ENCODE results near the gene P2RY8. TPM values are rescaled to one million over a fixed set of nuclear protein-coding genes. Genes with fewer than 3 reads are reported as not detected.

Gene P2RY8
- total and polyA plus RNA-seq, 10 of the 15 experiments (the other 5 are each of a cell fraction or from before 2014, with no cell fraction given) = 2.0 to 64.4 (median 36.5) TPM

- Histone ChIP-seq H3K9ac (ENCODE audit: control insufficient read depth, insufficient read depth, low read length) (peak overlapping the region; percentile 52; the same call in 1 of the 2 replicates), H4K20me1 (ENCODE audit: control insufficient read depth, insufficient read depth) (no peaks in the 10 kb centered on the region), H3K4me1 (ENCODE audit: control insufficient read depth, insufficient read depth, low read length) (peaks cover 43% of the 10 kb centered on the region), H3K9me3 (replicated peaks; ENCODE audit: control insufficient read depth, insufficient read depth, low read length) (no peaks in the 10 kb centered on the region; the same call in 2 of the 3 replicates), H3K36me3 (ENCODE audit: control insufficient read depth in 2 of 2, insufficient read depth in 2 of 2, low read length in 1 of 2) (peaks cover 22 to 26% of the 10 kb centered on the region in 2 experiments), H3K4me3 (no peak overlapping the region), H3K4me2 (ENCODE audit: control insufficient read depth, insufficient read depth) (peak overlapping the region; percentile 80), H3K27me3 (replicated peaks in 1 of 2; ENCODE audit: control insufficient read depth in 2 of 2, insufficient read depth in 2 of 2, low read length in 1 of 2) (no peaks in the 10 kb centered on the region), H3K27ac (ENCODE audit: control insufficient read depth, insufficient read depth) (peak overlapping the region; percentile 82), H3K79me2 (ENCODE audit: control insufficient read depth, insufficient read depth, low read length) (peaks cover 22% of the 10 kb centered on the region), H2AFZ (ENCODE audit: control insufficient read depth, low read depth, low read length) (no peak overlapping the region)
- DNase-seq (ENCODE audit: low read depth, low spot score) (peak; percentile 83), ATAC-seq (peak; percentile 77), FAIRE-seq (peak; percentile 85)
- SMC1A ChIA-PET (ENCODE audit: uncharacterized antibody, unreplicated experiment) = no interaction called here
- POLR2A ChIA-PET = no interaction called here
- CTCF ChIA-PET = no interaction called here
- WGBS (ENCODE audit: insufficient coverage, insufficient replicate concordance, low lambda C conversion rate, missing lambda C conversion rate) = 5% methylated on average over 18 of the region's 20 CpGs
- in situ Hi-C loops (cut with MboI) = loop anchor here (25.0 kb wide), 1 partner anchor 1044 kb away; the partner anchor contains the start of genes DHRSX and ZBED1
- intact Hi-C loops (cut with micrococcal nuclease; ENCODE audit: unreplicated experiment) = loop anchor here (1.0 to 5.0 kb wide), 4 partner anchors 13 to 114 kb away; no protein-coding TSS in a partner anchor
- no TSS peak for BruUV-seq (replicated peaks)
- RAD21 ChIA-PET (ENCODE audit: unreplicated experiment) = no interaction called here
- TF ChIP-seq POLR2AphosphoS5 (IDR thresholded peaks at IDR 0.05; ENCODE audit: low read length) = 0 out of 2 replicates have a peak, but pooled peaks have one; percentile 23
- peak; percentile 24 to 60 (median 32); a peak in 4 of 6 replicates for TF ChIP-seq CTCF (IDR thresholded peaks at IDR 0.05 in 2 of 3, conservative IDR thresholded peaks at IDR 0.05 in 1 of 3; ENCODE audit: control insufficient read depth in 2 of 3, extremely low read depth in 1 of 3, insufficient read depth in 1 of 3, low read depth in 3 of 3, low read length in 3 of 3)
- peak; percentile 31; the same call in 1 of the 2 replicates for TF ChIP-seq RELB (IDR thresholded peaks at IDR 0.05; ENCODE audit: low read depth)
- peak; percentile 71 for TF ChIP-seq PKNOX1 (IDR thresholded peaks at IDR 0.05)
- no peak for TF ChIP-seq RFX5 (IDR thresholded peaks at IDR 0.05; ENCODE audit: low read depth, low read length)
- TF ChIP-seq E2F8 (IDR thresholded peaks at IDR 0.05; ENCODE audit: low read depth, partially characterized antibody) = no peak
- TF ChIP-seq IKZF2 (IDR thresholded peaks at IDR 0.05) = peak; percentile 58 to 62; a peak in 1 of 4 replicates
- peak; percentile 28 for TF ChIP-seq RAD21 (IDR thresholded peaks at IDR 0.05; ENCODE audit: insufficient read depth, low read depth, low read length)
- 0 out of 2 replicates have a peak, but pooled peaks have one; percentile 46 for TF ChIP-seq HDGF (IDR thresholded peaks at IDR 0.05)
- 0 out of 2 replicates have a peak, but pooled peaks have one; percentile 35 for TF ChIP-seq CHD2 (IDR thresholded peaks at IDR 0.05; ENCODE audit: borderline replicate concordance, low read depth, low read length)
- TF ChIP-seq ZNF687 (IDR thresholded peaks at IDR 0.05) = peak; percentile 97
These were observed 68.7 kb downstream of the P2RY8 start for GRCh38 chrX:1468250-1468772.
